K562 (cell line): ENCODE results near the gene CD84. TPM values are rescaled to one million over a fixed set of nuclear protein-coding genes. Genes with fewer than 3 reads are reported as not detected.

ENCODE experiments used
- ATAC-seq: fragments of 200-7000 bp; cut with Tn5 transposase; 3 replicates; pipeline ENCODE4 v1.9.1; 2020; ENCODE audit warnings: moderate library complexity
- BruUV-seq: library from RNA; stranded (reverse); fragments of 400-500 nt; replicated peaks from 2 replicates; lab custom pipeline; 2021; lab: Mats Ljungman, UMichigan
- CTCF ChIA-PET: fragments of 300-600 bp; formaldehyde crosslinking; extraction: SDS; loops from one replicate; lab custom pipeline; 2021; ENCODE audit warnings: low intra/inter-chr PET ratio; lab: Yijun Ruan, JAX
- POLR2A ChIA-PET: fragments of 300-600, 350-650 bp; sonication (Branson Sonifier 250); formaldehyde crosslinking; extraction: SDS; loops from one replicate; lab custom pipeline; 2021; ENCODE audit warnings: antibody characterized with exemption, inconsistent platforms; lab: Yijun Ruan, JAX
- DNase-seq, 4 experiments: peaks; one replicate each; pipeline versions ENCODE4 v3.0.0 to v3.0.0-alpha.2; 2011 to 2018; ENCODE audit warnings: low spot score in 3 of 4, mixed read lengths in 3 of 4; ENCODE audit errors: extremely low read depth in 1 of 4
- FAIRE-seq: peaks from 2 replicates; lab custom pipeline; 2011; peaks lifted over from hg19 to GRCh38; lab: Jason Lieb, UNC
- H2AFZ ChIP-seq: 2 replicates; pipeline ENCODE4 v1.6.0; 2011; ENCODE audit warnings: low read depth, low read length, control low read depth, inconsistent platforms
- H3K27ac ChIP-seq: fragments of 200-600 bp; 3 replicates; pipeline ENCODE4 v1.8.0; 2011; ENCODE audit warnings: low read depth, mild to moderate bottlenecking, control low read depth, inconsistent platforms, low read length, moderate library complexity, mixed read lengths; ENCODE audit errors: extremely low read depth
- H3K27me3 ChIP-seq, 2 experiments: fragments of 300-600 bp in 1 of 2; 2 replicates in 1 of 2; 3 replicates in 1 of 2; pipeline versions ENCODE4 v1.6.0 to v1.8.0; 2011; ENCODE audit warnings: inconsistent platforms in 2 of 2, low read length in 2 of 2, mild to moderate bottlenecking in 1 of 2, mixed read lengths in 1 of 2, moderate library complexity in 1 of 2; ENCODE audit not compliant: control insufficient read depth in 2 of 2, insufficient read depth in 2 of 2
- H3K36me3 ChIP-seq: fragments of 300-600 bp; 3 replicates; pipeline ENCODE4 v1.8.0; 2011; ENCODE audit warnings: mild to moderate bottlenecking, low read length, inconsistent platforms; ENCODE audit not compliant: control insufficient read depth, insufficient read depth
- H3K4me1 ChIP-seq, 2 experiments: fragments of 200-600 bp in 1 of 2; replicated peaks in 1 of 2; 2 replicates in 1 of 2; 3 replicates in 1 of 2; pipeline versions ENCODE4 v1.5.1 to v1.8.0; 2011; ENCODE audit warnings: inconsistent platforms in 2 of 2, low read length in 2 of 2, mild to moderate bottlenecking in 1 of 2, mixed read lengths in 1 of 2, moderate library complexity in 1 of 2; ENCODE audit not compliant: control insufficient read depth in 2 of 2, insufficient read depth in 2 of 2
- H3K4me2 ChIP-seq: 2 replicates; pipeline ENCODE4 v1.6.1; 2011; ENCODE audit warnings: low read length, control low read depth, inconsistent platforms, mixed read lengths; ENCODE audit not compliant: insufficient read depth
- H3K4me3 ChIP-seq: fragments of 200-600 bp; sonication (generic), shearing (Covaris generic); 2 replicates; pipeline ENCODE4 v1.5.1; 2016; ENCODE audit warnings: control low read depth, inconsistent platforms
- H3K79me2 ChIP-seq: fragments of 200-600 bp; 3 replicates; pipeline ENCODE4 v1.8.0; 2011; ENCODE audit warnings: low read length, inconsistent platforms; ENCODE audit not compliant: control insufficient read depth, insufficient read depth
- H3K9ac ChIP-seq, 2 experiments: 2 replicates each; pipeline versions ENCODE4 v1.6.0 to v1.6.1; 2011; ENCODE audit warnings: low read depth in 2 of 2, low read length in 2 of 2, control low read depth in 1 of 2, inconsistent platforms in 1 of 2, mild to moderate bottlenecking in 1 of 2, mixed read lengths in 1 of 2; ENCODE audit not compliant: insufficient read depth in 1 of 2
- H3K9me1 ChIP-seq: one replicate; pipeline ENCODE4 v1.6.0; 2011; ENCODE audit warnings: inconsistent platforms, mild to moderate bottlenecking, low read length, moderate library complexity; ENCODE audit not compliant: control insufficient read depth, insufficient read depth
- H3K9me3 ChIP-seq: replicated peaks from 2 replicates; pipeline ENCODE4 v1.5.1; 2011; ENCODE audit warnings: low read depth, low read length, inconsistent platforms; ENCODE audit not compliant: control insufficient read depth, insufficient read depth
- H4K20me1 ChIP-seq: replicated peaks from 2 replicates; pipeline ENCODE4 v1.6.1; 2011; ENCODE audit warnings: low read length, inconsistent platforms, mixed read lengths; ENCODE audit not compliant: control insufficient read depth, insufficient read depth
- ATF3 ChIP-seq, 2 experiments: fragments of 450-650 bp in 1 of 2; sonication (generic) in 1 of 2; formaldehyde crosslinking in 1 of 2; IDR thresholded peaks in 1 of 2; conservative IDR thresholded peaks in 1 of 2; 2 replicates each; pipeline versions ENCODE4 v1.6.1 to v1.8.1; 2016 to 2023; ENCODE audit warnings: mild to moderate bottlenecking in 2 of 2, moderate library complexity in 2 of 2, inconsistent platforms in 1 of 2, missing genetic modification reagents in 1 of 2
- BACH1 ChIP-seq: fragments of 200-800 bp; sonication (Bioruptor generic); IDR thresholded peaks from 2 replicates; pipeline ENCODE4 v1.6.1; 2016; ENCODE audit warnings: missing genetic modification characterization, missing compliant biosample characterization
- ESRRB ChIP-seq: fragments of 250-450 bp; sonication (Bioruptor Pico); IDR thresholded peaks from 2 replicates; pipeline ENCODE4 v1.5.0; 2020; ENCODE audit warnings: mild to moderate bottlenecking, moderate library complexity, borderline replicate concordance
- FOSL1 ChIP-seq: fragments of 200-800 bp; sonication (Bioruptor generic); conservative IDR thresholded peaks from 2 replicates; pipeline ENCODE4 v1.6.1; 2016; ENCODE audit warnings: missing genetic modification characterization, missing compliant biosample characterization
- LEF1 ChIP-seq: fragments of 450-650 bp; IDR thresholded peaks from 2 replicates; pipeline ENCODE4 v1.6.1; 2016; ENCODE audit warnings: mild to moderate bottlenecking
- OTX1 ChIP-seq: fragments of 450-650 bp; formaldehyde crosslinking; IDR thresholded peaks from 2 replicates; pipeline ENCODE4 v1.4.0; 2022; ENCODE audit warnings: mild to moderate bottlenecking
- RBM15 ChIP-seq: fragments of 200-400 bp; formaldehyde crosslinking; IDR thresholded peaks from 2 replicates; pipeline ENCODE4 v1.6.1; 2018; ENCODE audit warnings: mild to moderate bottlenecking, low read length, moderate library complexity; ENCODE audit not compliant: insufficient read depth
- RHOXF2B ChIP-seq: fragments of 250-450 bp; sonication (Bioruptor Pico); conservative IDR thresholded peaks from 2 replicates; pipeline ENCODE4 v1.5.1; 2021
- SRSF1 ChIP-seq: fragments of 200-400 bp; formaldehyde crosslinking; IDR thresholded peaks from 2 replicates; pipeline ENCODE4 v1.6.1; 2017; ENCODE audit warnings: mild to moderate bottlenecking, low read depth, low read length, moderate library complexity
- SUPT5H ChIP-seq: fragments of 450-650 bp; IDR thresholded peaks from 2 replicates; pipeline ENCODE4 v1.6.1; 2016
- ZFX ChIP-seq: sonication (generic); formaldehyde crosslinking; IDR thresholded peaks from 2 replicates; pipeline ENCODE4 v1.8.0; 2022; ENCODE audit warnings: mild to moderate bottlenecking, missing genetic modification reagents, moderate library complexity
- ZNF384 ChIP-seq: IDR thresholded peaks from 2 replicates; pipeline ENCODE4 v1.6.1; 2012; ENCODE audit warnings: low read depth, low read length, improper control_type of control experiment
- WGBS: fragments of 100-300 bp; shearing (Covaris generic); methylation state at CpG from one replicate; pipeline ENCODE4 v1.1.6; 2016; ENCODE audit warnings: low coverage, mixed read lengths; ENCODE audit not compliant: insufficient coverage; ENCODE audit errors: missing lambda C conversion rate; 5-methylcytosine and 5-hydroxymethylcytosine counted together
- in situ Hi-C: fragments of 300-500 bp; cut with MboI; formaldehyde crosslinking; loops from 4 replicates; pipeline ENCODE4 v1.15.0; 2018; ENCODE audit warnings: inconsistent platforms, mixed read lengths
- intact Hi-C: fragments of 100-400 bp; cut with micrococcal nuclease; formaldehyde crosslinking; loops from 2 replicates; pipeline ENCODE4 v1.14.2; 2022
- polyA plus RNA-seq, 8 experiments: library from polyadenylated mRNA; depleted of rRNA in 4 of 8; stranded (reverse) in 5 of 8; unstranded in 3 of 8; fragments of >200 nt; fragmentation: Nextera tagmentation in 2 of 8; fragmentation: Illumina TruSeq in 1 of 8; extraction: Ambion mirVana in 2 of 8; extraction: Trizol in 1 of 8; gene quantifications; 2 replicates each; pipeline versions ENCODE4 v1.2.1 to v1.2.3, GENCODE V29; 2011 to 2014; ENCODE audit warnings: inconsistent platforms in 1 of 8, missing spikeins in 1 of 8
- total RNA-seq, 7 experiments: library from RNA; depleted of rRNA in 6 of 7; stranded (reverse); fragments of >200 nt in 6 of 7; fragmentation: Illumina TruSeq in 2 of 7; extraction: Trizol in 2 of 7; gene quantifications; 2 replicates each; pipeline versions ENCODE4 v1.2.1 to v1.2.3, GENCODE V29; 2011 to 2021; ENCODE audit warnings: low replicate concordance in 1 of 7
- TF ChIP-seq, protein P1 (sequence below): sonication (generic); formaldehyde crosslinking; IDR thresholded peaks from 2 replicates; pipeline ENCODE4 v1.8.1; 2023; ENCODE audit warnings: mild to moderate bottlenecking, missing genetic modification reagents
- TF ChIP-seq, protein P2 (sequence below): fragments of 250-450 bp; sonication (Bioruptor Pico); IDR thresholded peaks from 2 replicates; pipeline ENCODE4 v1.8.0; 2022; ENCODE audit warnings: inconsistent platforms
- TF ChIP-seq, protein P3 (sequence below): sonication (generic); IDR thresholded peaks from 2 replicates; pipeline ENCODE4 v1.6.1; 2016

CD84 gene
- total and polyA plus RNA-seq, 9 of the 15 experiments (the other 6 are each of a cell fraction or from before 2014, with no cell fraction given): 0.82 to 6.8 (median 2.0) TPM

DNA sequence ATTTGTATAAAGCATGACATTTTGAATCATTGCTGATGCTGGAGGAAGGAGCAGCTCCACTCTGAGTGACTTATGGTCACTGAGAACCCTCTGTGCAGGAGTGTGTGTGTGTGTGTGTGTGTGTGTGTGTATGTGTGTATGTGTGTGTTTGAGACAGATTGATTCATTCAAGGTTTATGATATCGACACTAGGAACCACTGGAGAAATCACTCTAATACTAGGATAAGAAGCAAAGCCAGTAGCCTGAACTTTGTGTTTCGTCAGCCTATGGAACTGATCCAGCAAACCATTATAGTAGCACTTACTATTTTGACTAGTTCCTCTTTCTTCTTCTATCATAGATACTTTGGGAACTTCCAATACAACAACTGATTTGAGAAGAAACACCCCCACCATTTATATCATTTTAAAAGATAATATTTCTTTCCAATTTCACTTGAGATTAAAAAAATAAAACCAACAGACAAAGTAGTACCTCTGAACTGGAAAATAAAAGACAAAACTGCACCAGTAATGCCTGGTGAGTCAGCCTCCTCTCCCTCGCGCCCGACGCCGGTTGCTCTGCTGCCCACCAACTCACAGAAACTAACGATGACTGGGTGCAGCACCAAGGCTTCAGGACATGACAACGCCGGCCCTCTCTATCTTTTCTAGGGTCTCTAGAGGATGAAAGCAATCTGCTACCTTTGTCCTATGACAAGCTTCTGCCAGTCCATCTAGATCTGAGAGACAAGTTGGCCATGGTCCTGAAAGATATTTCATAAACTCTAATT is 46.6 kb upstream of the CD84 start:
- intact Hi-C loops (loop anchor here (5.0 to 10.0 kb wide), 2 partner anchors 41 to 139 kb away; no protein-coding TSS in a partner anchor), in situ Hi-C loops (no loop called here)
- H3K27ac ChIP-seq: peak overlapping the region; percentile 11; the same call in 2 of the 3 replicates
- H3K4me1 ChIP-seq: peaks cover 12 to 52% of the 10 kb centered on the region in 2 experiments; a peak in 4 of 5 replicates
- H3K36me3 ChIP-seq: no peaks in the 10 kb centered on the region
- no peaks in the 10 kb centered on the region for H3K9me1 ChIP-seq
- ChIA-PET CTCF (no interaction called here), POLR2A (interaction anchor here (0.7 to 2.2 kb wide), 2 partner anchors 15 to 343 kb away, joined by 3 to 6 read pairs; no protein-coding TSS in a partner anchor)
- no TSS peak for BruUV-seq
- DNase-seq (peak in 2 of 4 experiments; percentile 28 to 37), FAIRE-seq (peak; percentile 64), ATAC-seq (peak; percentile 40)
- H2AFZ ChIP-seq: peak overlapping the region; percentile 25; the same call in 1 of the 2 replicates
- H3K27me3 ChIP-seq: no peaks in the 10 kb centered on the region
- H3K9ac ChIP-seq: no peak overlapping the region; a peak in 1 of 4 replicates
- H3K4me3 ChIP-seq: no peak overlapping the region
- H3K4me2 ChIP-seq: peak overlapping the region; percentile 33; the same call in 1 of the 2 replicates
- no peaks in the 10 kb centered on the region for H3K79me2 ChIP-seq
- no peaks in the 10 kb centered on the region for H3K9me3 ChIP-seq
- 13% methylated on average over 10 of the region's 10 CpGs for WGBS
- no peaks in the 10 kb centered on the region for H4K20me1 ChIP-seq
- no peak for TF ChIP-seq RBM15
- TF ChIP-seq, protein P1, sequence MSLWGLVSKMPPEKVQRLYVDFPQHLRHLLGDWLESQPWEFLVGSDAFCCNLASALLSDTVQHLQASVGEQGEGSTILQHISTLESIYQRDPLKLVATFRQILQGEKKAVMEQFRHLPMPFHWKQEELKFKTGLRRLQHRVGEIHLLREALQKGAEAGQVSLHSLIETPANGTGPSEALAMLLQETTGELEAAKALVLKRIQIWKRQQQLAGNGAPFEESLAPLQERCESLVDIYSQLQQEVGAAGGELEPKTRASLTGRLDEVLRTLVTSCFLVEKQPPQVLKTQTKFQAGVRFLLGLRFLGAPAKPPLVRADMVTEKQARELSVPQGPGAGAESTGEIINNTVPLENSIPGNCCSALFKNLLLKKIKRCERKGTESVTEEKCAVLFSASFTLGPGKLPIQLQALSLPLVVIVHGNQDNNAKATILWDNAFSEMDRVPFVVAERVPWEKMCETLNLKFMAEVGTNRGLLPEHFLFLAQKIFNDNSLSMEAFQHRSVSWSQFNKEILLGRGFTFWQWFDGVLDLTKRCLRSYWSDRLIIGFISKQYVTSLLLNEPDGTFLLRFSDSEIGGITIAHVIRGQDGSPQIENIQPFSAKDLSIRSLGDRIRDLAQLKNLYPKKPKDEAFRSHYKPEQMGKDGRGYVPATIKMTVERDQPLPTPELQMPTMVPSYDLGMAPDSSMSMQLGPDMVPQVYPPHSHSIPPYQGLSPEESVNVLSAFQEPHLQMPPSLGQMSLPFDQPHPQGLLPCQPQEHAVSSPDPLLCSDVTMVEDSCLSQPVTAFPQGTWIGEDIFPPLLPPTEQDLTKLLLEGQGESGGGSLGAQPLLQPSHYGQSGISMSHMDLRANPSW: no peak
- TF ChIP-seq OTX1 (CRISPR knock-in tag): peak; percentile 14; the same call in 1 of the 2 replicates
- TF ChIP-seq ZNF384: no peak
- TF ChIP-seq SRSF1: no peak
- TF ChIP-seq, protein P2, sequence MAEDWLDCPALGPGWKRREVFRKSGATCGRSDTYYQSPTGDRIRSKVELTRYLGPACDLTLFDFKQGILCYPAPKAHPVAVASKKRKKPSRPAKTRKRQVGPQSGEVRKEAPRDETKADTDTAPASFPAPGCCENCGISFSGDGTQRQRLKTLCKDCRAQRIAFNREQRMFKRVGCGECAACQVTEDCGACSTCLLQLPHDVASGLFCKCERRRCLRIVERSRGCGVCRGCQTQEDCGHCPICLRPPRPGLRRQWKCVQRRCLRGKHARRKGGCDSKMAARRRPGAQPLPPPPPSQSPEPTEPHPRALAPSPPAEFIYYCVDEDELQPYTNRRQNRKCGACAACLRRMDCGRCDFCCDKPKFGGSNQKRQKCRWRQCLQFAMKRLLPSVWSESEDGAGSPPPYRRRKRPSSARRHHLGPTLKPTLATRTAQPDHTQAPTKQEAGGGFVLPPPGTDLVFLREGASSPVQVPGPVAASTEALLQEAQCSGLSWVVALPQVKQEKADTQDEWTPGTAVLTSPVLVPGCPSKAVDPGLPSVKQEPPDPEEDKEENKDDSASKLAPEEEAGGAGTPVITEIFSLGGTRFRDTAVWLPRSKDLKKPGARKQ (CRISPR knock-in tag): no peak
- TF ChIP-seq SUPT5H: no peak
- peak; percentile 76 for TF ChIP-seq FOSL1 (tag)
- TF ChIP-seq, protein P3, sequence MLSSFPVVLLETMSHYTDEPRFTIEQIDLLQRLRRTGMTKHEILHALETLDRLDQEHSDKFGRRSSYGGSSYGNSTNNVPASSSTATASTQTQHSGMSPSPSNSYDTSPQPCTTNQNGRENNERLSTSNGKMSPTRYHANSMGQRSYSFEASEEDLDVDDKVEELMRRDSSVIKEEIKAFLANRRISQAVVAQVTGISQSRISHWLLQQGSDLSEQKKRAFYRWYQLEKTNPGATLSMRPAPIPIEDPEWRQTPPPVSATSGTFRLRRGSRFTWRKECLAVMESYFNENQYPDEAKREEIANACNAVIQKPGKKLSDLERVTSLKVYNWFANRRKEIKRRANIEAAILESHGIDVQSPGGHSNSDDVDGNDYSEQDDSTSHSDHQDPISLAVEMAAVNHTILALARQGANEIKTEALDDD: peak; percentile 95
- TF ChIP-seq LEF1: no peak
- TF ChIP-seq BACH1 (tag): peak; percentile 11; the same call in 1 of the 2 replicates
- TF ChIP-seq RHOXF2B: 0 out of 2 replicates have a peak, but pooled peaks have one; percentile 54
- no peak for TF ChIP-seq ZFX (CRISPR knock-in tag)
- TF ChIP-seq ATF3 (IDR thresholded peaks at IDR 0.05): 0 out of 2 replicates have a peak, but pooled peaks have one; percentile 49
- no peak for TF ChIP-seq ATF3 (CRISPR knock-in tag; conservative IDR thresholded peaks at IDR 0.05)
- no peak for TF ChIP-seq ESRRB
